ENCODE measurements around the gene UBTF.

The UBTF gene

DNA sequence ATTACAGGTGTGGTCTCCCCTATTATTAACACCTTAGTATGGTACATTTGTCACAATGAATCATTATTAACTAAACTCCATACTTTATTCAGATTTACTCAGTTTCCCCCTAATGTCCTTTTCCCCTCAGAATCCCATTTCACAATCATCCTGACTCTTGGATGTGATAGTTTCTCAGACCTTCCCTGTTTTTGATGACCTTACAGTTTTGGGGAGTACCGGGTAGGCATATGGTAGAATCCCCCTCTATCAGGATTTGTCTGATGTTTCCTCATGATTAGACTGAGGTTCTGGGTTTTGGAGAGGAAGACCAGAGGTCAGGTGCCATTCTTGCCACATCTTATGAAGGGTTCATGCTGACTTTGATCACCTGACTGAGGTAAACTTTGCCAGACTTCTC, 55.0 kb downstream of the UBTF start:
- DNase-seq: no peak

DNA sequence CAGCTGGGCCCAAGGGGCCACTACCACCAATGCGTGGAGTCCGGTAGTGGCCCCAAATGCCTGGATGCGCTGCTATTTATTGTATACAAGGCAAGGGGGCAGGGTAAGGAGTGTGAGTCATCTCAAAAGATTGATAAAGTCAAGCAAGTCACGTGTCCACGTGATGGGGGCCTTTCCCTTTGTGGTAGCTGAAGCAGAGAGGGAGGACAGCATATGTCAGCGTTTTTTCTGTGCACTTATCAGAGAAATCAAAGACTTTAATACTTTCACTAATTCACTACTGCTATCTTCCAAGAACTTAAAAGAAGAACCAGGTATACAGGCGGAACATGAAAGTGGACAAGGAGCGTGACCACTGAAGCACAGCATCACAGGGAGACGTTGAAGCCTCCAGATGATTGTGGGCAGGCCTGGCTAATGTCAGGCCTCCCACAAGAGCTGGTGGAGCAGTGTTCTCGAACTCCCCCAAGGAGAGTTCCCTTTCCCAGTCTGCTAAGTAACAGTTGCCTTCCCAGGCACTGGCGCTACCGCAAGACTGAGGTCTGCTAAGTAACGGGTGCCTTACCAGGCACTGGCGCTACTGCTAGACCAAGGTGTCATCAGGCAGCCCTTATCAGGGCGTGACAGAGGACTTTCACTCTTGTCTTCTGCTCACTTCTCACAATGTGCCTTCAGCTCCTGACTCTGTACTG, 59.8 kb downstream of the UBTF start:
- DNase-seq: no peak

DNA sequence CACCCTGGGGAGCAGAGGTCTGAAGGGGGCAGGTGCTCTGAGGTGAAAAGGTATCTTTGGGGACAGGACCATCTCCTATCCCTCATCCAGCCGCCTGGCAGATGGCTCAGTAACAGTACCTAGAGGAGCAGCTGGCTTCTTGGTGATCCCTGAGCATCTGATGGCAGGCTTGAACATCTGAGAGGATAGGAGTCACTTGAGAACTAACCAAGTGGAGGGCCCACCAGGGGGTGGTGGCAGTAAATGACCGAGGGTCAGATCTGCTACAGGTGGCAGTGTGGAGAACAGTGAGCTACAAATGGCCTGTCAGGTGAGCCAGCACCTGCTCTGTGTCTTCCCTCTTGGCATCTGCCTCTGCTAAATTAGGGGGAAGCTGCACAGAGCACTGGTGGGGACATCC, 64.0 kb downstream of the UBTF start:
- no peak for DNase-seq

All from activated T-cell treated with anti-CD3 and anti-CD28 coated beads, Interleukin-2, amount 50 U/mL, for 48 hours (primary cell).